Fibroblast of mammary gland (primary cell): ENCODE results near the gene MICAL2.
A peak's percentile ranks its signal among the peaks of the same experiment; 100 is the strongest.

Experiments
- DNase-seq: peaks from one replicate; pipeline ENCODE4 v3.0.0-alpha.2; 2010; ENCODE audit warnings: low read depth
- H3K4me3 ChIP-seq: 2 replicates; pipeline ENCODE4 v1.5.1; 2011; ENCODE audit warnings: low read depth, mild to moderate bottlenecking, low read length, moderate library complexity; ENCODE audit not compliant: control insufficient read depth
- TF ChIP-seq, protein P1 (sequence below): conservative IDR thresholded peaks from 2 replicates; pipeline ENCODE4 v1.5.1; 2011; ENCODE audit warnings: low read depth, low read length, inconsistent platforms; ENCODE audit not compliant: control insufficient read depth, insufficient read depth

Gene MICAL2

GRCh38 chr11:12110201-12110713 is at the start of gene MICAL2:
TSS of gene MICAL2 (plus strand) at chr11:12110590. CDS start at chr11:12162156, 51,566 bp downstream.
- peak; percentile 82 for DNase-seq
- peak within 1 kb of the TSS; percentile 87 for H3K4me3 ChIP-seq
- TF ChIP-seq, protein P1, sequence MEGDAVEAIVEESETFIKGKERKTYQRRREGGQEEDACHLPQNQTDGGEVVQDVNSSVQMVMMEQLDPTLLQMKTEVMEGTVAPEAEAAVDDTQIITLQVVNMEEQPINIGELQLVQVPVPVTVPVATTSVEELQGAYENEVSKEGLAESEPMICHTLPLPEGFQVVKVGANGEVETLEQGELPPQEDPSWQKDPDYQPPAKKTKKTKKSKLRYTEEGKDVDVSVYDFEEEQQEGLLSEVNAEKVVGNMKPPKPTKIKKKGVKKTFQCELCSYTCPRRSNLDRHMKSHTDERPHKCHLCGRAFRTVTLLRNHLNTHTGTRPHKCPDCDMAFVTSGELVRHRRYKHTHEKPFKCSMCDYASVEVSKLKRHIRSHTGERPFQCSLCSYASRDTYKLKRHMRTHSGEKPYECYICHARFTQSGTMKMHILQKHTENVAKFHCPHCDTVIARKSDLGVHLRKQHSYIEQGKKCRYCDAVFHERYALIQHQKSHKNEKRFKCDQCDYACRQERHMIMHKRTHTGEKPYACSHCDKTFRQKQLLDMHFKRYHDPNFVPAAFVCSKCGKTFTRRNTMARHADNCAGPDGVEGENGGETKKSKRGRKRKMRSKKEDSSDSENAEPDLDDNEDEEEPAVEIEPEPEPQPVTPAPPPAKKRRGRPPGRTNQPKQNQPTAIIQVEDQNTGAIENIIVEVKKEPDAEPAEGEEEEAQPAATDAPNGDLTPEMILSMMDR = no peak

DNA sequence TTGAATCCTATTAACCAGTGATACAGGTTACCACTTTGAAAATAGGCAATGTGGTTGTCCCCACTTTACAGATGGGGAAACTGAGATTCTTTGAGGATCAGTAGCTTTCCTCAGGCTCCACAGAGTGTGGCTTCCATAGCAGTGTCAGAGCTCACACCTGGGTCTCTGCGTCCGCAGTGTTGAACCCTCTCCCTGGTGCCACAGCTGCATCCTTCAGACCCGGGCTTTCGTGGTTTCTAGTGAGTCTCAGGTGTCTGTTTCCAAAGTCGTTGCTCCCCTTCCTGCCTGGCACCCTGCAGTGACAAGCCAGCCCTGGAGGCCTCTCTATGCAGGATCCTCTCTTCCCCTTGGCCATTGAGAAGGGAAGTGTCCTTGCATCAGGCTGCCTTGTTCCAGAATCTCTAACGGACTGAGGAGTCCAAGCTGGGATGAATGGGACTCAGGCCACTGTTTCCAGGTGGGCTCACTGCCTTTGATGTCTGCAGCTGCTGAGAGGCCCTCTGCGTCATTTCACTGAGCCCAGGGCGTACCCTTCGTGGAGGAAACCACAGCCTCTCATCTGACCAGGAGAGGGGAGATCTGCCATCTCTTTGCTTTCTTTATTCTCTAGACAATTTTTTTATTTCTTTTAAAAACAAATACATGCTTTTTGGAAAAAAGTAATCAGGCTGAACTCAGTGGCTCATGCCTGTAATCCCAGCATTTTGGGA is 48.4 kb upstream of the MICAL2 start:
- H3K4me3 ChIP-seq = no peak overlapping the region
- TF ChIP-seq, protein P1 = no peak
- no peak for DNase-seq

DNA sequence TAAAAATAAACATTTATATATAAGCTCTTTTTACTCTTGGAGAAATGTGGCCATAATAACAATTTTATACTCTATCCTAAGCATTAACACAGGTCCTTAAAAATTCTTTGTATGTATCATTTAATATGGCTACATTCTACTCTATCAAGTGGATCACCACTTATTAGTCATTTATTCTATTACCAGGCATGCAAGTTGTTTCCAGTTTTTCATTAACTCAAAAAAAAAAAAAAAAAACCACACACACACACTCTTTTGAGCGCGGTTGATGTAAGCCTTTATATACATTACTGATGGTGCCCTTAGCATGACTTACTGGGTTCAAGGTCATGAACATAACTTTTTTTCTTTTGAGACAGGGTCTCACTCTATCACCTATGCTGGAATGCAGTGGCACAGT is 47.1 kb upstream of the MICAL2 start:
- no peak for DNase-seq
- TF ChIP-seq, protein P1 = no peak
- H3K4me3 ChIP-seq = no peak overlapping the region

- TF ChIP-seq, protein P1 = no peak
- DNase-seq = no peak
- no peak overlapping the region for H3K4me3 ChIP-seq
Measured at GRCh38 chr11:12064136-12064953, 46.0 kb upstream of the MICAL2 start.

DNA sequence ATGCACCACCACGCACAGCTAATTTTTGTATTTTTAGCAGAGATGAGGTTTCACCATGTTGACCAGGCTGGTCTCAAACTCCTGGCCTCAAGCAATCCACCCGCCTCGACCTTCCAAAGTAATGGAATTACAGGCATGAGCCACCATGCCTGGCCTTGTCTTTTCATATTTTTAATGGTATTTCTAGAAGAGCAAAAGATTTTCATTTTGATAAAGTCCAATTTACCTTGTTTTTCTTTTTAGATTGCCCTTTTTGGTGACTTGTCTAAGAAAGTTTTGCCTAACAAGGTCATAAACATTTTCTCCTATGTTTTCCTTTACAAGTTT is 45.5 kb upstream of the MICAL2 start:
- TF ChIP-seq, protein P1 = no peak
- H3K4me3 ChIP-seq = no peak overlapping the region
- no peak for DNase-seq

DNA sequence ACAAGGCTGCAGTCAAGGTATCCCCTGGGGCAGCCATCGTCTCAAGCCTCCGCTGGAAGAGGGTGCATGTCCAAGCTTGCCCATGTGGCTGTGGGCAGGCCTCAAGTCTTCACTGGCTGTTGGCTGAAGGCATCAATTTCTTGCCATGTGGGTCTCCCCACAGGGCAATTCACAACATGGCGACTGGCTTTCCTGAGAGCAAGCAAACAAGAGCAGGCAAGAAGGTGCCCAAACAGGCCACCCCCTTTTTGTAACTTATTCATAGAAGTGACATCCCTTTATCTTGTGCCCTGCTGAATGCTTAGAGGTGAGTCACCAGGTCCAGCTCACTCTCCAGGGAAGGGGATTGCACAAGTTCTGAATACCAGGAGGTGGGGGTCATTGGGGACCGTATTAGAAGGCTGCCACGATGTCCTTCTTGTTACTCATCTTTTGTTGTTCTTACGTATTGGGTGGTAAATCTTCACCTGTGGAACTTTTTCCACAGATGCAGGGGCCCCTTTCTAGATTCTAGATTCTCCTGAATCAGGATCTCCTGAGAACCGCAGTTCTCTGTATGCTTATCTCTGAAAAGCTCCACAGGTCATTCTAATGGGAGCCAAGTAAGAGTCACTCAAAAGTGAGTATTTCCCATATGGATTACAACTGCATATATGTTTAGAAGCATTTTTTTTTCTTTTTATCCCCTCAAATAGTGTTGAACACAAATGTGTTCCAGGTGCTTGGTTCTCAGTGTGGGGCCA is 44.2 kb upstream of the MICAL2 start:
- H3K4me3 ChIP-seq = no peak overlapping the region
- TF ChIP-seq, protein P1 = no peak
- DNase-seq = peak; percentile 97
